ENCODE results near the gene CYP19A1. TPM values are rescaled to one million over a fixed set of nuclear protein-coding genes. Genes with fewer than 3 reads are reported as not detected.

Gene CYP19A1
- total and polyA plus RNA-seq, 2 of the 8 experiments (the other 6 are each of a cell fraction or from before 2014, with no cell fraction given), result not detected

GRCh38 chr15:51170882-51171633, 167.3 kb downstream of the CYP19A1 start:
- Histone ChIP-seq H3K79me1 (ENCODE audit: low read depth, low read length) (no peaks in the 10 kb centered on the region), H3K36me3 (ENCODE audit: control insufficient read depth in 2 of 4, insufficient read depth in 4 of 4, low read length in 3 of 4) (no peaks in the 10 kb centered on the region), H3K9me3 (ENCODE audit: insufficient read depth in 2 of 2, low read depth in 1 of 2, low read length in 1 of 2) (no peaks in the 10 kb centered on the region), H2BK12ac (ENCODE audit: low read depth, low read length) (no peak overlapping the region), H2BK5ac (ENCODE audit: low read depth, low read length) (no peak overlapping the region), H3K14ac (ENCODE audit: insufficient read length) (no peak overlapping the region), H3K56ac (replicated peaks; ENCODE audit: insufficient read length, low read depth, low read length) (no peak overlapping the region), H2AFZ (ENCODE audit: low read length) (no peak overlapping the region), H3K4ac (replicated peaks; ENCODE audit: insufficient read length, low read depth, low read length) (no peak overlapping the region), H3K4me1 (replicated peaks in 1 of 4; ENCODE audit: control insufficient read depth in 3 of 4, insufficient read depth in 4 of 4, low read length in 3 of 4) (no peaks in the 10 kb centered on the region), H3K23me2 (ENCODE audit: low read depth, low read length) (no peaks in the 10 kb centered on the region), H2BK20ac (ENCODE audit: low read length) (no peak overlapping the region), H3K27me3 (replicated peaks in 1 of 4; ENCODE audit: control insufficient read depth in 3 of 4, extremely low read depth in 1 of 4, insufficient read depth in 3 of 4, low read length in 3 of 4) (no peaks in the 10 kb centered on the region), H3K27ac (ENCODE audit: low read depth, low read length) (no peak overlapping the region), H3K23ac (ENCODE audit: insufficient read length) (no peak overlapping the region), H3K4me2 (ENCODE audit: insufficient read depth in 1 of 2, low read depth in 2 of 2, low read length in 2 of 2) (no peak overlapping the region), H2BK15ac (ENCODE audit: low read length) (no peak overlapping the region), H2BK120ac (replicated peaks; ENCODE audit: low read depth, low read length) (no peak overlapping the region), H3K79me2 (ENCODE audit: control insufficient read depth in 1 of 2, insufficient read depth in 2 of 2, low read length in 2 of 2) (no peaks in the 10 kb centered on the region), H4K5ac (ENCODE audit: insufficient read length, low read depth, low read length) (no peak overlapping the region), H4K8ac (ENCODE audit: extremely low read depth, insufficient read depth, low read length) (no peak overlapping the region), H2AK5ac (ENCODE audit: low read depth, low read length) (no peak overlapping the region), H4K91ac (replicated peaks; ENCODE audit: insufficient read length, low read length) (no peak overlapping the region), H4K20me1 (replicated peaks in 1 of 2; ENCODE audit: control insufficient read depth in 1 of 2, insufficient read depth in 2 of 2, low read length in 2 of 2) (no peaks in the 10 kb centered on the region), H3K4me3 (ENCODE audit: extremely low read depth in 1 of 4, insufficient read depth in 2 of 4, low read depth in 3 of 4, low read length in 4 of 4) (no peak overlapping the region), H3K18ac (ENCODE audit: extremely low read depth, low read length) (no peak overlapping the region), H3K9ac (replicated peaks in 1 of 4; ENCODE audit: extremely low read depth in 1 of 4, low read depth in 3 of 4, low read length in 3 of 4) (no peak overlapping the region)
- TF ChIP-seq NANOG (IDR thresholded peaks at IDR 0.05; ENCODE audit: insufficient read depth, low read depth, low read length, poor library complexity, severe bottlenecking), result no peak
- no peak for TF ChIP-seq SP2 (IDR thresholded peaks at IDR 0.05; ENCODE audit: low read length)
- TF ChIP-seq GTF2F1 (IDR thresholded peaks at IDR 0.05; ENCODE audit: borderline replicate concordance, low read depth, low read length), result no peak
- no peak for TF ChIP-seq RAD21 (IDR thresholded peaks at IDR 0.05 in 1 of 2, conservative IDR thresholded peaks at IDR 0.05 in 1 of 2; ENCODE audit: low read depth in 2 of 2, low read length in 2 of 2)
- TF ChIP-seq CREB1 (IDR thresholded peaks at IDR 0.05), result no peak
- no peak for TF ChIP-seq SRF (IDR thresholded peaks at IDR 0.05; ENCODE audit: low read depth, low read length)
- no peak for TF ChIP-seq TAF7 (optimal IDR thresholded peaks at IDR 0.05; ENCODE audit: borderline replicate concordance, low read depth, low read length)
- FAIRE-seq (no peak), DNase-seq (ENCODE audit: low read depth in 1 of 2, low spot score in 2 of 2) (no peak)
- ChIA-PET CTCF (ENCODE audit: partially characterized antibody) (interaction anchor here (1.0 to 3.4 kb wide), 7 partner anchors 9 to 232 kb away, joined by 3 to 38 read pairs (median 7); no protein-coding TSS in a partner anchor), POLR2A (ENCODE audit: partially characterized antibody) (interaction anchor here (1.0 to 1.3 kb wide), 2 partner anchors 13 to 21 kb away, joined by 3 read pairs; no protein-coding TSS in a partner anchor)
- 74% methylated on average over 11 of the region's 11 CpGs; no CpG with 5 or more reads in 1 of the 2 experiments for WGBS, 2 experiments (ENCODE audit: extremely low coverage in 1 of 2, insufficient coverage in 1 of 2, insufficient read length in 1 of 2, insufficient replicate concordance in 2 of 2, low coverage in 1 of 2, low lambda C conversion rate in 2 of 2, missing lambda C conversion rate in 1 of 2)
